EH (cell line): Measurements from ENCODE around the gene WIPF2.

Source experiments
- DNase-seq: peaks from one replicate; pipeline ENCODE4 v3.0.0-alpha.2; 2015; ENCODE audit warnings: low read depth

Gene WIPF2

GRCh38 chr17:40251576-40251975, 32.5 kb downstream of the WIPF2 start:
- DNase-seq: peak; percentile 91

DNA sequence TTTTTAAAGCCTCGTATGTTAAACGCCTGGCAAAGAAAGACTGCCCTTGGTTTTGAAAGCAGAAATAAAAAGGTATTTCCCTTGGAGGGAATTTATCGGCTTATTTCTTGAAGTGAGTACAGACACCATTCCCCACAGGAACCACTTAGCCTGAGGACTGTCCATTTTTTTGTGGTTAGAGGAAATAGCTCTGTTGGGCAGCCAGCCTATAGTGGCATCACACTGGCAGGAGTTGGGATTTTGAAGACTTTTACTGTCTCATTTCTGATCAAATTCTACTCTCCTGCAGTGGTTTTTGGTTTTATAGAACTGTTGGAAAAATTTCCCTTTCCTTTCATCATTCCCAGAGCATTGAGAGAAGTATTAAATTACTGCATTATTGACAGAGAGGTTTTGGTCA, 34.5 kb downstream of the WIPF2 start:
- DNase-seq: peak; percentile 31

GRCh38 chr17:40259505-40259904, 40.4 kb downstream of the WIPF2 start:
- DNase-seq: no peak

GRCh38 chr17:40260528-40260927, 41.4 kb downstream of the WIPF2 start:
- no peak for DNase-seq

DNA sequence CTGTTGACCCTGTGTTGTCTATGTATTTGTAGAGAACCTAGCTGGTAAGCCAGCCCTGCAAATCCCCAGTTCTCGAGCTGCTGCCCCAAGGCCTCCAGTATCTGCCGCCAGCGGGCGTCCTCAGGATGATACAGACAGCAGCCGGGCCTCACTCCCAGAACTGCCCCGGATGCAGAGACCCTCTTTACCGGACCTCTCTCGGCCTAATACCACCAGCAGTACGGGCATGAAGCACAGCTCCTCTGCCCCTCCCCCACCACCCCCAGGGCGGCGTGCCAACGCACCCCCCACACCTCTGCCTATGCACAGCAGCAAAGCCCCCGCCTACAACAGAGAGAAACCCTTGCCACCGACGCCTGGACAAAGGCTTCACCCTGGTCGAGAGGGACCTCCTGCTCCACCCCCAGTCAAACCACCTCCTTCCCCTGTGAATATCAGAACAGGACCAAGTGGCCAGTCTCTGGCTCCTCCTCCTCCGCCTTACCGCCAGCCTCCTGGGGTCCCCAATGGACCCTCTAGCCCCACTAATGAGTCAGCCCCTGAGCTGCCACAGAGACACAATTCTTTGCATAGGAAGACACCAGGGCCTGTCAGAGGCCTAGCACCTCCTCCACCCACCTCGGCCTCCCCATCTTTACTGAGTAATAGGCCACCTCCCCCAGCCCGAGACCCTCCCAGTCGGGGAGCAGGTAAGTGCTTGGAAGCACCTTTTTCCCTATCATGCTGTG, 45.5 kb downstream of the WIPF2 start:
- DNase-seq: no peak

GRCh38 chr17:40265337-40265736, 46.2 kb downstream of the WIPF2 start:
- DNase-seq: no peak

DNA sequence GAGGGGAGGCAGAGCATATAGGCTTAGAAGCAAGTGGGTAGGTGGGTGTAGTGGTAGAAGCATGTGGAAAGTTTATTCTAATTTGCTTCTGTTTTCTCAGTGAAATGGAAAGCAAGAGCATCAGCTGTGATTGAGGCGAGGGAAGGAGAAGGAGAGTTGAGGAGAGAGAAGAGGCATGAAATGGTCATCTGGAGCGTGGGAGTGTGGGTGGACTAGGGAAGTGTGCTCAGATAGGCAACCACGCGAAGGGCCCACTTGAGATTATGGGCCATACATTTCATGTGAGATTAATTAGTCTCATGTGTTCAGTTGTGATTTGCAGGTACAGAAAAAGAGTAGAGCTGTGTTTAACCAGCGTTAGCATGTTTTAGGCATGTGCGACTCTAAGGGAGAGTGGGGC, 47.8 kb downstream of the WIPF2 start:
- no peak for DNase-seq

- DNase-seq: no peak
Observed at GRCh38 chr17:40268141-40268712, 49.1 kb downstream of the WIPF2 start.

- no peak for DNase-seq
Observed at GRCh38 chr17:40278414-40278813, 59.3 kb downstream of the WIPF2 start.

GRCh38 chr17:40279402-40279801, 60.3 kb downstream of the WIPF2 start:
- no peak for DNase-seq

GRCh38 chr17:40281663-40282062, 62.6 kb downstream of the WIPF2 start:
- peak; percentile 11 for DNase-seq

- peak; percentile 96 for DNase-seq
Observed at GRCh38 chr17:40283662-40284061, 64.6 kb downstream of the WIPF2 start.

DNA sequence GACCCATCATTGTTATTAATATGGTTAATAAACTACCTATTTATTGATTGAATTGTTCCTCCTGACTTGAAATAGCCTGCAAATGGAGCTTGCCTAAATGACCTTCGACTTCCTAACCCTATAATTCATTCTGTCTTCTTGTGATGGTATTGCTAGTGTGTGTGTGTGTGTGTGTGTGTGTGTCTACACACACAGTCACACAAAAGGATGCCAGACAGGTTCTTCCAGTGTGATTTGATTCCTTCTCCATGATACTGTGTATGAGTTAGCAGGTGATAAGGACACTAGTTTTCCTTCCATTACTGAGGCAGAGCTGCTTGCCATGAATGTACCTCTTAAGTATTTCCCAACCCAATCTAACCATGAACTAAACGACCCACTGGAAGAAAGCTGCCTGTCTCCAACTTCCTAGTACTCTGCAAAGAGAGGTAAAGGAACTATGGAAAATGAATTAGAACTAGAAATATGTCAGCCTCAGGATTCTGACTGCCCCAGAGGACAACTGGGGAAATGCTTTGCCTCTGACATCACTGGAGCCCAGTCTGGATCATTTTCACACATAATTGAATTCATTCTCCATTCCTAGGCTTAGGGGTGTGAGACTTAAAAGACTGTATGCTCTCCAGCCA, 65.1 kb downstream of the WIPF2 start:
- peak; percentile 96 for DNase-seq

GRCh38 chr17:40286473-40286872, 67.4 kb downstream of the WIPF2 start:
- DNase-seq: no peak

DNA sequence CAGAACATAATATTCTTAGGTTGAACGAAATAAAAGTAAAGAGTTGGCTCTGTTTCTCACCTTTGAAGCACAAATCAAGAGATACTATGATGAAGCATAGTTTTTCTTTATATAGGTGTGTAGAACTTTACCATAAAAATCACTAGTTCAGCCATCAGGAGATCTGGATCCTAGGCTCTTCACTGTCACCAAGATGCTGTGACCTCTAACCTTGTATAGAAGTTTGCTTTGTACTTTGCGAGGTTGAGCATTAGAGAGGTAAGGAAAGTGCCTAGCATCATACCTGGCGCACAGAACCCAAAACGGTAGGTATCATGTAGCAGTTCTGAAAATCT, 68.0 kb downstream of the WIPF2 start:
- no peak for DNase-seq

DNA sequence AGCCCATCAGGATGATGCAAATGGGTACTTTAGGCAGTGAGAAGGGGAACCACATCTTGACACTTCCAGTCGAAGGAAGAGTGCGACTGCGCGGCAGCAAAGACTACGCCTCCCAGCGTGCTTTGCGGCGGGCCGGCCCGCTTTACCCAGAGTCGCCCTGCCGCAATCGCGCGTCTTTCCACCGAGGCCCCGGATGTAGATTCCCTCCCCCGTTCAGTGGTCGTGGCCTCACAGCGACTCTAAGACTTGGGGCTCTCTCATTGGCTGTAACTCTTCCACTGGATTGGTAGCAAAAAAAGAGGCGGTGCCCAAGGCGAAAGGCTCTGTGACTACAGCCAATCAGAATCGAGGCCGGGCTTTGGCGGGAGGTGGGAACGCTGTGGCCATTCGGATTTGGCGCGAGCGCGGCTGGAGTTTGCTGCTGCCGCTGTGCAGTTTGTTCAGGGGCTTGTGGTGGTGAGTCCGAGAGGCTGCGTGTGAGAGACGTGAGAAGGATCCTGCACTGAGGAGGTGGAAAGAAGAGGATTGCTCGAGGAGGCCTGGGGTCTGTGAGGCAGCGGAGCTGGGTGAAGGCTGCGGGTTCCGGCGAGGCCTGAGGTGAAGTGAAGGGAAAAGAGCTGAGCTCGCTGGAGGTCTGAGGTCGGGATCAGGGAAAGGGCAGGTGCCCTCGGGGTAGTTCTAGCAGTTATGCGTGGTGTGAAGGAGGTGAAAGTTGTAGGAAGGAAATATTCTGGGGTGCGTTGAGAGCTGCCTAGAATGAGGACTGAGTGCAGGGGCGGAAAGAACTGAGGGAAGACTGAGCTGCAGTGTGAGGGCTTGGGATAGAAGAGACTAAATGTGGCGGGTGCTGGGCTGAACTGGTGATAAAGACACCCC, 68.6 kb downstream of the WIPF2 start, which contains the start of gene CDC6:
TSS of gene CDC6 (plus strand) at position 386 of the 876 bp plus-strand sequence. CDS start 1,542 bp downstream, outside the sequence.
- DNase-seq: peak; percentile 99

DNA sequence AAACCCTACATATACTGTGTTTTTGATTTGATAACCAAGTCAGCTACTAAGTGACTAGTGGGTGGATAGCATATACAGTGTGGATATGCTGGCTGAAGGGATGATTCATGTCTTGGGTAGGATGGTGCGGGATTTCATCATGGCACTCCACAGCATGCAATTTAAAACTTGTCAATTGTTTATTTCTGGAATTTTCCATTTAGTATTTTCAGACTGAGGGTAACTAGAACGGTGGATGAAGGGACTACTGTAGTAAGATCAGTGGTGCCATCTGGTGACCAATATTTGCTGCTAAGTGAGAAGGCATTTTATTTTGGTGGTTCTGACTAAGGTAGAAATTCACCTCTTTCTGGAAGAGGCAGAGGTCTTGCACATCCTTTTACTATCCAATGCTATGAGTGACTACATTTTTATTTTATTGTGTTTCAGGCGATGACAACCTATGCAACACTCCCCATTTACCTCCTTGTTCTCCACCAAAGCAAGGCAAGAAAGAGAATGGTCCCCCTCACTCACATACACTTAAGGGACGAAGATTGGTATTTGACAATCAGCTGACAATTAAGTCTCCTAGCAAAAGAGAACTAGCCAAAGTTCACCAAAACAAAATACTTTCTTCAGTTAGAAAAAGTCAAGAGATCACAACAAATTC, 71.7 kb downstream of the WIPF2 start:
- DNase-seq: peak; percentile 94

DNA sequence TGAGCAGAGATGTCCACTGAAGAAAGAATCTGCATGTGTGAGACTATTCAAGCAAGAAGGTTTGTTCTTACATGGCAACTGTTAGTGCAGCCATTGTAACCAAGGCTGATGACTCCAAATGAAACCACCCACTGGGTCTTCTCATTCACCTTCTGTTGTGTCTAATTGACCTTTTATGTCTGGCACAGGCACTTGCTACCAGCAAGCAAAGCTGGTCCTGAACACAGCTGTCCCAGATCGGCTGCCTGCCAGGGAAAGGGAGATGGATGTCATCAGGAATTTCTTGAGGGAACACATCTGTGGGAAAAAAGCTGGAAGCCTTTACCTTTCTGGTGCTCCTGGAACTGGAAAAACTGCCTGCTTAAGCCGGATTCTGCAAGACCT, 72.2 kb downstream of the WIPF2 start:
- DNase-seq: no peak

GRCh38 chr17:40293363-40293762, 74.3 kb downstream of the WIPF2 start:
- DNase-seq: no peak

- no peak for DNase-seq
Observed at GRCh38 chr17:40295488-40296436, 76.7 kb downstream of the WIPF2 start.

- DNase-seq: no peak
Observed at GRCh38 chr17:40297511-40297910, 78.4 kb downstream of the WIPF2 start.
